Gastroesophageal sphincter (tissue), 3 donors: Measurements from ENCODE around the gene TRABD2B.

Source experiments
- CTCF ChIP-seq, 4 experiments: fragments of 200-600 bp in 2 of 4; fragments of 450-650 bp in 2 of 4; sonication (generic) in 1 of 4; IDR thresholded peaks; one replicate each; pipeline ENCODE4 v1.5.1; 2017 to 2019; ENCODE audit warnings: antibody characterized with exemption in 4 of 4, mild to moderate bottlenecking in 2 of 4, moderate library complexity in 2 of 4
- EP300 ChIP-seq: sonication (generic); formaldehyde crosslinking; IDR thresholded peaks from one replicate; pipeline ENCODE4 v1.6.1; 2017; ENCODE audit warnings: antibody characterized with exemption, mild to moderate bottlenecking
- POLR2AphosphoS5 ChIP-seq: sonication (generic); formaldehyde crosslinking; IDR thresholded peaks from one replicate; pipeline ENCODE4 v1.6.1; 2017; ENCODE audit warnings: antibody characterized with exemption

DNA sequence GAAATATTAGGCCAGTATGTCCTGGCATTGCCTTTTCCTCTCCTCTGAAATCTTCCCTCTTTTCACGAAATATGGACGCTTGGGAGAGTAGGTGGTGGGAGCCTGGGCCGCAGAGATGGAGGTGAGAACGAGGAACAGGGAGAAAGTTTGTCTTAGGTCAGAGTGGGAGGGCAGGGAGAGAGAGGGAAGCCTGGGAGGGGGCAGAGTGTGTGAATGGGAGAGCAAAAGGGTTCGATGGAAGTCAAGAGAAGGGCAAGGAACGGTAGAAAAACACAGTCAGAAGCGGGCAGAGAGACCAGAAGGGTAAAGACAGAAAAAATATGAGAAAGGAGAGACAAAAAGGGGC, 1.2 kb downstream of the TRABD2B start:
- no peak for TF ChIP-seq CTCF (IDR thresholded peaks at IDR 0.05)
- no peak for TF ChIP-seq EP300
- TF ChIP-seq POLR2AphosphoS5, result no peak
